Thyroid gland (tissue), 4 donors: Measurements from ENCODE around the gene TGM4.

Source experiments
- POLR2A ChIP-seq, 2 donors: fragments of 450-650 bp; IDR thresholded peaks; one replicate each; pipeline ENCODE4 v1.6.1; 2017; ENCODE audit warnings: antibody characterized with exemption in 2 of 2, mild to moderate bottlenecking in 2 of 2, moderate library complexity in 1 of 2
- TF ChIP-seq, protein P1 (sequence below), 6 experiments: fragments of 200-600 bp in 3 of 6; fragments of 450-650 bp in 3 of 6; sonication (generic) in 3 of 6; IDR thresholded peaks; one replicate each; pipeline ENCODE4 v1.5.1; 2016 to 2019; ENCODE audit warnings: antibody characterized with exemption in 6 of 6, mild to moderate bottlenecking in 2 of 6, inconsistent platforms in 1 of 6, moderate library complexity in 1 of 6

GRCh38 chr3:44893097-44893496, 18.7 kb downstream of the TGM4 start:
- TF ChIP-seq, protein P1, sequence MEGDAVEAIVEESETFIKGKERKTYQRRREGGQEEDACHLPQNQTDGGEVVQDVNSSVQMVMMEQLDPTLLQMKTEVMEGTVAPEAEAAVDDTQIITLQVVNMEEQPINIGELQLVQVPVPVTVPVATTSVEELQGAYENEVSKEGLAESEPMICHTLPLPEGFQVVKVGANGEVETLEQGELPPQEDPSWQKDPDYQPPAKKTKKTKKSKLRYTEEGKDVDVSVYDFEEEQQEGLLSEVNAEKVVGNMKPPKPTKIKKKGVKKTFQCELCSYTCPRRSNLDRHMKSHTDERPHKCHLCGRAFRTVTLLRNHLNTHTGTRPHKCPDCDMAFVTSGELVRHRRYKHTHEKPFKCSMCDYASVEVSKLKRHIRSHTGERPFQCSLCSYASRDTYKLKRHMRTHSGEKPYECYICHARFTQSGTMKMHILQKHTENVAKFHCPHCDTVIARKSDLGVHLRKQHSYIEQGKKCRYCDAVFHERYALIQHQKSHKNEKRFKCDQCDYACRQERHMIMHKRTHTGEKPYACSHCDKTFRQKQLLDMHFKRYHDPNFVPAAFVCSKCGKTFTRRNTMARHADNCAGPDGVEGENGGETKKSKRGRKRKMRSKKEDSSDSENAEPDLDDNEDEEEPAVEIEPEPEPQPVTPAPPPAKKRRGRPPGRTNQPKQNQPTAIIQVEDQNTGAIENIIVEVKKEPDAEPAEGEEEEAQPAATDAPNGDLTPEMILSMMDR (IDR thresholded peaks at IDR 0.05) = no peak
- TF ChIP-seq POLR2A (IDR thresholded peaks at IDR 0.05) = no peak
